CD4-positive, CD25-positive, alpha-beta regulatory T cell (primary cell): ENCODE results near the gene C1orf50. TPM values are rescaled to one million over a fixed set of nuclear protein-coding genes. Genes with fewer than 3 reads are reported as not detected.

Experiments
- ATAC-seq, 2 donors: fragments of 150-1000 bp; cut with Tn5 transposase; one replicate each; pipeline ENCODE4 v1.10.0; 2021; ENCODE audit warnings: low read depth in 2 of 2, moderate number of reproducible peaks in 2 of 2, moderate library complexity in 1 of 2
- DNase-seq, 3 donors: peaks; one replicate each; pipeline versions ENCODE4 v3.0.0 to v3.0.0-alpha.2; 2012 to 2022; ENCODE audit warnings: mixed read lengths in 1 of 3
- H3K27ac ChIP-seq: one replicate; pipeline ENCODE4 v1.7.0; 2013; ENCODE audit warnings: mild to moderate bottlenecking, low read length; ENCODE audit not compliant: insufficient read depth, poor library complexity, severe bottlenecking
- H3K27me3 ChIP-seq: one replicate; pipeline ENCODE4 v1.7.0; 2013; ENCODE audit warnings: low read length; ENCODE audit not compliant: control insufficient read depth, insufficient read depth
- H3K36me3 ChIP-seq: one replicate; pipeline ENCODE4 v1.7.0; 2013; ENCODE audit warnings: mild to moderate bottlenecking, low read length, moderate library complexity; ENCODE audit not compliant: control insufficient read depth, insufficient read depth
- H3K4me1 ChIP-seq: 2 replicates; pipeline ENCODE4 v1.7.0; 2013; ENCODE audit warnings: mild to moderate bottlenecking, low read length; ENCODE audit not compliant: insufficient read depth, control insufficient read depth, poor library complexity, severe bottlenecking
- H3K4me3 ChIP-seq: one replicate; pipeline ENCODE4 v1.7.0; 2013; ENCODE audit warnings: low read depth, mild to moderate bottlenecking, low read length, moderate library complexity
- H3K9me3 ChIP-seq, 2 experiments: 1 replicate in 1 of 2; 2 replicates in 1 of 2; pipeline ENCODE4 v1.7.0; 2013; ENCODE audit warnings: low read length in 2 of 2, mild to moderate bottlenecking in 1 of 2, moderate library complexity in 1 of 2; ENCODE audit not compliant: control insufficient read depth in 2 of 2
- H3K27ac Mint-ChIP-seq, 3 donors: one replicate each; pipeline ENCODE4 v1.8.0; 2020 to 2022; ENCODE audit warnings: mild to moderate bottlenecking in 3 of 3, mixed read lengths in 3 of 3, moderate library complexity in 2 of 3
- H3K27me3 Mint-ChIP-seq: one replicate; pipeline ENCODE4 v1.8.0; 2022; ENCODE audit warnings: mild to moderate bottlenecking, mixed read lengths
- H3K36me3 Mint-ChIP-seq: one replicate; pipeline ENCODE4 v1.8.0; 2020; ENCODE audit warnings: mixed read lengths
- H3K4me1 Mint-ChIP-seq, 4 donors: one replicate each; pipeline ENCODE4 v1.8.0; 2020 to 2022; ENCODE audit warnings: mixed read lengths in 4 of 4, mild to moderate bottlenecking in 1 of 4
- H3K4me3 Mint-ChIP-seq, 4 donors: one replicate each; pipeline ENCODE4 v1.8.0; 2020 to 2022; ENCODE audit warnings: mild to moderate bottlenecking in 4 of 4, mixed read lengths in 4 of 4, moderate library complexity in 3 of 4
- H3K9me3 Mint-ChIP-seq, 7 donors: one replicate each; pipeline ENCODE4 v1.8.0; 2020 to 2022; ENCODE audit warnings: mixed read lengths in 7 of 7, mild to moderate bottlenecking in 3 of 7, moderate library complexity in 2 of 7
- polyA plus RNA-seq, 4 donors: library from polyadenylated mRNA; unstranded; fragments of 300-500 nt; fragmentation: Illumina TruSeq; gene quantifications; one replicate each; pipeline ENCODE4 v1.2.3, GENCODE V29; 2021
- total RNA-seq: library from RNA; stranded (reverse); gene quantifications from one replicate; pipeline ENCODE4 v1.2.3, GENCODE V29; 2022

The C1orf50 gene
- total and polyA plus RNA-seq, 5 donors from 2014 or later: 3.8 to 14.3 (median 7.3) TPM

DNA sequence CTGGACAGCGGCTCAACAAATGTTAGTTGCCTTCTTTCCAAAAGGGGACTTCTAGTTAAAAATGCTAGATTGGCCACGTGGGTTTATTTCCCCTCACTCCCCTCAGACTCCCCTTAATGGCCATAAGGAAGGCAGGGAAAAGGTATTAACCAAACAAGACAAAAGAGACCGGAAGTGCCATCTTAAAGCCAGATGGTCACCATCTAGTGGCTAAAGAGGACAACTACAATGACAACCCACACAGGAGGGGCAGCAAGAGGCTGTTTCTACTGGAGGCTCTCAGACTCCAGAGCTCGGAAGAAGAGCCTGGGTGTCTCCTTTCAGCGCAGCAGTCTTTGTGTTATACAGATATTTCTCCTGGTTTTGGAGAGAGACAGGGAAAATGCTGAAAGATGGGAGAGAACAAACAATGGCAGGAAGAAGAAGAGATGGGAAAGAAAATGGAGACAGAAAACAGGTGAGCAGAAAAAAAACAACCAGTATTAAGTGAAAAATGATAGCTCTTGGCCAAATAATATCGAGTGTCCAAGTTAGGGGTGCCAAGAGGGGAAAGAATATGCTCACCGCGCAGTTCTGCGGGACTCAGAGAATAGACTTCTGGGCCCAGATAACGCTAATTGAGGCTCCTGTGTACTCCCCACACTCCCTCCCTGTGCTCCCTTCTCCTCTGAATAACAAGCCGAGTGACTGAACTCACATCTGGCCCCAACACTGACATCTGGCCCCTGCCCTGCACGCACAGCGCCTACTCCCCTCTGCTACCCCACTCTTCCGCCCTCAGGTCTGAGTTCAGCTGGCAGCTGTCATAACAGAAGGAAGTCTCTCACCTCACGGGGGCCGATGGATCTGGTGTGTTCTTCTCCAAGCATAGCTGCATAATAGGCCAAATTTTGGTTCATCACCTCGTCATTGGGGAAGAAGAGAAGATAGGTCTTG is 9.8 kb upstream of the C1orf50 start:
- peak overlapping the region in 2 of 3 donors; percentile 80 to 83 for H3K27ac Mint-ChIP-seq

DNA sequence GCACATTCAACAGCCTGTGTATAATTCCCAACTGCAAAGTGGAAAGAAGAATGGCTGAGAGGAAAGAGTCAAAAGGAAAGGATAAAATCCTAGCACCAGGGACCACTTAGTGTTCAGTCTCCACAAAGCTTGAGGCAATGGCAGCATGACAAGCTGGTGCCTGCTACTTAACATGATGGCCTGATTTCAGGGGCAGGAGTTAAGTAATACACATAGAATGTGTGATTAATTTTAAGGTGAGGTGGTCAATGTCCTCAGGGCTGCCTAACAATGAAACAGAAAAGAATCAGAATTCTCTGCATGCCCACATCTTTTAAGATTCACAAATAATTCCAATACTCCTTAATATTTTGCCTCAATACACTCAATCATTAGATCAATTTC is 9.2 kb upstream of the C1orf50 start:
- Mint-ChIP-seq H3K27ac (no peak overlapping the region), H3K9me3 (no peaks in the 10 kb centered on the region), H3K36me3 (peaks cover 46% of the 10 kb centered on the region), H3K4me3 (no peak overlapping the region), H3K27me3 (no peaks in the 10 kb centered on the region), H3K4me1 (peaks cover 4 to 12% (median 7%) of the 10 kb centered on the region in 4 donors)
- H3K36me3 ChIP-seq: peaks cover 65% of the 10 kb centered on the region
- H3K27me3 ChIP-seq: no peaks in the 10 kb centered on the region
- H3K4me3 ChIP-seq: no peak overlapping the region
- no peak overlapping the region for H3K27ac ChIP-seq
- H3K9me3 ChIP-seq: no peaks in the 10 kb centered on the region
- DNase-seq (no peak), ATAC-seq (no peak)
- H3K4me1 ChIP-seq: no peaks in the 10 kb centered on the region

More for the DNA sequence above, 9.8 kb upstream of the C1orf50 start:
- H3K9me3 Mint-ChIP-seq: no peaks in the 10 kb centered on the region
- H3K27me3 Mint-ChIP-seq: no peaks in the 10 kb centered on the region
- ATAC-seq: peak in 1 of 2 donors; percentile 50
- no peak overlapping the region for H3K4me3 ChIP-seq
- peak in 2 of 3 donors; percentile 32 to 60 for DNase-seq
- peaks cover 52% of the 10 kb centered on the region for H3K36me3 Mint-ChIP-seq
- peaks cover 71% of the 10 kb centered on the region for H3K36me3 ChIP-seq
- H3K27me3 ChIP-seq: no peaks in the 10 kb centered on the region
- H3K27ac ChIP-seq: no peak overlapping the region
- H3K4me3 Mint-ChIP-seq: peak overlapping the region in 1 of 4 donors; percentile 74
- H3K9me3 ChIP-seq: no peaks in the 10 kb centered on the region
- H3K4me1 Mint-ChIP-seq: peaks cover 4 to 8% (median 6%) of the 10 kb centered on the region in 4 donors
- no peaks in the 10 kb centered on the region for H3K4me1 ChIP-seq

DNA sequence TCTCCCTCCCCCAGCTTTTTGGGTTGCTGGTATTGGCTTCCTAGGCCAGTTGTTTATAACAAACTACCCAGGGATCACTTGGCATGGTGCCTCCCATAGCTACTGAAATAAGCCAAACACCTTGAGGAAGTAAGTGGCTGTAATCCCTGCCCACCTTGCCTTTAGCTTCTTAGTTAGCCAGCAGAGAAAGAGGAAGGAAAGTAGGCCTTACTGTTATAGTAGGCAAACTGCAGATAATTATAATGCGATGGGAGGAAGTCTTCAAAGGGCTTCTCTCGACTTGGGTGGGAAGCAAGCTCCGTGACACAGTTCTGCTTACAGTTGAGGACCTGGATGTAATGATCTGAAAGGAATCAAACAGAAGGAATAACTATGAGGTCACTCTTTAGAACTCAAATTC is 8.4 kb upstream of the C1orf50 start:
- Histone ChIP-seq H3K4me3 (no peak overlapping the region), H3K27me3 (no peaks in the 10 kb centered on the region), H3K4me1 (no peaks in the 10 kb centered on the region), H3K36me3 (peaks cover 59% of the 10 kb centered on the region), H3K27ac (no peak overlapping the region), H3K9me3 (no peaks in the 10 kb centered on the region)
- Mint-ChIP-seq H3K9me3 (no peaks in the 10 kb centered on the region), H3K36me3 (peaks cover 39% of the 10 kb centered on the region), H3K27ac (no peak overlapping the region), H3K4me3 (no peak overlapping the region), H3K27me3 (no peaks in the 10 kb centered on the region), H3K4me1 (peaks cover 4 to 12% (median 7%) of the 10 kb centered on the region in 4 donors)
- ATAC-seq: no peak
- DNase-seq: no peak

DNA sequence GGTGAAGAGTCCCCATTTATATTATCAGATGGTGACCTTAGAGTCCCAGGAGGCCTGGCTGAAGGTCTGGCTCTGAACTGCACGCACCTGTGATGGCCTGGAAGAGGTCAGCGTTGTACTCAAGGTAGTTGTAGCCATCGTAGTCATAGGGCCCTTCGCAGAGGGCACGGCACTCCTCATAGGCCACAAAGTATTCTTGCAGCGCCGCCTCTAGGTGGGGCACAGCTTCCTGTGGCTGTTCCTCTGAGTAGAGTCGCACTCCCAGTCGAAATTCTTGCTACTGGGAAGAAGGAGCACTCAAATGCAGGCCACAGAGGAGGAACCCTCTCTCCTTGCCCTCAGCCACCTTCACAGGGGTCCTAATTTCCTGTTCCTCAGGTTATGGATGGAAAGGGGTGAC is 7.9 kb upstream of the C1orf50 start:
- peaks cover 55% of the 10 kb centered on the region for H3K36me3 ChIP-seq
- H3K4me1 ChIP-seq: no peaks in the 10 kb centered on the region
- no peaks in the 10 kb centered on the region for H3K27me3 ChIP-seq
- H3K27ac ChIP-seq: no peak overlapping the region
- DNase-seq (no peak), ATAC-seq (no peak)
- H3K9me3 ChIP-seq: no peaks in the 10 kb centered on the region
- H3K27me3 Mint-ChIP-seq: no peaks in the 10 kb centered on the region
- H3K4me3 Mint-ChIP-seq: no peak overlapping the region
- H3K36me3 Mint-ChIP-seq: peaks cover 34% of the 10 kb centered on the region
- no peaks in the 10 kb centered on the region for H3K9me3 Mint-ChIP-seq
- no peak overlapping the region for H3K27ac Mint-ChIP-seq
- H3K4me3 ChIP-seq: no peak overlapping the region
- peaks cover 4 to 12% (median 7%) of the 10 kb centered on the region in 4 donors for H3K4me1 Mint-ChIP-seq

DNA sequence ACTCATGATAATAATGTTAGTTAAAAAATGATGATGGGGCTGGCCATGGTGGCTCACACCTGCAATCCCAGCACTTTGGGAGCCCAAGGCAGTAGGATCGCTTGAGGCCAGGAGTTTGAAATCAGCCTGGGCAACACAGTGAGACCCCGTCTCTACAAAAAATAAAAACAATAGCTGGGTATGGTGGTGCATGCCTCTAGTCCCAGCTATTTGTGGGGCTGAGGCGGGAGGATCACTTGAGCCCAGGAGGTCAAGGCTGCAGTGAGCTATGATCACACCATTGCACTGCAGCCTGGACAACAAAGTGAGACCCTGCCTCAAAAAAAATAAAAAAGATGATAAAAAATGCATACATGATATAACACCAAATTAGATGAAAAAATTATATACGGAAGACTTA is 5.5 kb upstream of the C1orf50 start:
- peaks cover 18% of the 10 kb centered on the region for H3K36me3 Mint-ChIP-seq
- peaks cover 4 to 15% (median 6%) of the 10 kb centered on the region in 4 donors for H3K4me1 Mint-ChIP-seq
- peaks cover 31% of the 10 kb centered on the region for H3K36me3 ChIP-seq
- DNase-seq (no peak), ATAC-seq (no peak)
- peak overlapping the region in 1 of 3 donors; percentile 56 for H3K27ac Mint-ChIP-seq
- no peaks in the 10 kb centered on the region for H3K27me3 ChIP-seq
- no peak overlapping the region for H3K27ac ChIP-seq
- no peaks in the 10 kb centered on the region for H3K9me3 Mint-ChIP-seq
- no peaks in the 10 kb centered on the region for H3K9me3 ChIP-seq
- H3K27me3 Mint-ChIP-seq: no peaks in the 10 kb centered on the region
- no peak overlapping the region for H3K4me3 Mint-ChIP-seq
- H3K4me1 ChIP-seq: peaks cover 18% of the 10 kb centered on the region
- no peak overlapping the region for H3K4me3 ChIP-seq

DNA sequence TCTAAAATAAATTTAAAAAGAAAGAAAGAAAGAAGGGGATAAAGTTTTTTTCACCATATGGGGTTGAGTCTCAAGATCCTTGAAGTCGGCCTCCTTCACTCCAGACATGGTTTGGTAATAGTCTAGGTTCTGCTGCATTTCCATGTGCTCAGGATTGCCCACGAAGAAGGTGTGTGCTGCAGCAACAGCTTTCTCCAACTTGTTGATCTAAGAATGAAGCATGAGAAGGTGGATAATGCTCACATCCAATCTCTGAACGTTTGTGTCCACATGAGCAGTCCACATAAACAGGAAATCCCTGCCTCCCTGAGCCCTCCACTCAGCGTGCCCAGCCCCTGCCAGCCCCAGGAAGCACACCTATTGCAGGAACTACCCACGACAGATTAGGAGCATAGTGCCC is 4.8 kb upstream of the C1orf50 start:
- no peak overlapping the region for H3K27ac Mint-ChIP-seq
- H3K36me3 Mint-ChIP-seq: peaks cover 11% of the 10 kb centered on the region
- peaks cover 29% of the 10 kb centered on the region for H3K36me3 ChIP-seq
- DNase-seq (no peak), ATAC-seq (no peak)
- peak overlapping the region in 1 of 4 donors; percentile 51 for H3K4me3 Mint-ChIP-seq
- no peak overlapping the region for H3K4me3 ChIP-seq
- H3K4me1 ChIP-seq: peaks cover 18% of the 10 kb centered on the region
- no peaks in the 10 kb centered on the region for H3K27me3 ChIP-seq
- no peaks in the 10 kb centered on the region for H3K27me3 Mint-ChIP-seq
- H3K9me3 Mint-ChIP-seq: no peaks in the 10 kb centered on the region
- peaks cover 0 to 13% (median 3%) of the 10 kb centered on the region in 4 donors for H3K4me1 Mint-ChIP-seq
- no peaks in the 10 kb centered on the region for H3K9me3 ChIP-seq
- no peak overlapping the region for H3K27ac ChIP-seq

DNA sequence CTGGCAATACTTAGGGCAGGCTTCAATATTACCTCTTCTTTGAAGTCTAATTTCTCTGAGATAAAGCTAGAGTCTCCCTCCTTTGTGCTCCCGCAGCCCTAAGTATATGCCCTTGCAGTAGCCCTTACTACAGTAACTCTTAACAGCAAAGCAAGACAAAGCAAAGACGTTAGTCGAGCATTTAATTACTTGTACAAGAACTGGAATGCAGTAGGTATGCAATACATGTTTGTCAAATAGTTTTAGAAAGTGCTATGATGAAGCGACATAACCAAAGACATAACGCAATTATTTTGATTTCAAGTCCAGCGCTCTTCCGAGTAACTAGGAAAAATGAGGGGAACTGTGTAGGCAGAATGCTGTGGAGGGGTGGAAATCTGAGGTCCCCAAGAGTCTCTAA is 1.8 kb upstream of the C1orf50 start:
- no peak overlapping the region for H3K4me3 Mint-ChIP-seq
- H3K27ac Mint-ChIP-seq: no peak overlapping the region
- H3K27ac ChIP-seq: no peak overlapping the region
- ATAC-seq: no peak
- peaks cover 9% of the 10 kb centered on the region for H3K36me3 ChIP-seq
- peaks cover 38% of the 10 kb centered on the region for H3K4me1 ChIP-seq
- peak overlapping the region; percentile 88 for H3K4me3 ChIP-seq
- no peak for DNase-seq
- H3K9me3 Mint-ChIP-seq: no peaks in the 10 kb centered on the region
- peaks cover 4% of the 10 kb centered on the region for H3K36me3 Mint-ChIP-seq
- H3K4me1 Mint-ChIP-seq: peaks cover 4 to 41% (median 18%) of the 10 kb centered on the region in 4 donors
- H3K27me3 Mint-ChIP-seq: peaks cover 4% of the 10 kb centered on the region
- H3K27me3 ChIP-seq: no peaks in the 10 kb centered on the region
- H3K9me3 ChIP-seq: no peaks in the 10 kb centered on the region
